GM23248 (cell line): ENCODE measurements around the gene GPR132. TPM values are rescaled to one million over a fixed set of nuclear protein-coding genes. Genes with fewer than 3 reads are reported as not detected.
"Not testable (repeated sequence)": the region's sequence is repeated elsewhere in the genome, so short reads cannot be mapped to it uniquely, and the experiment has no call there.

Experiments used
- DNase-seq: peaks from one replicate; pipeline ENCODE4 v3.0.0-alpha.2; 2015
- H2AFZ ChIP-seq: fragments of 200-600 bp; sonication (generic); 2 replicates; pipeline ENCODE4 v1.6.1; 2016; ENCODE audit warnings: antibody characterized with exemption
- H3F3A ChIP-seq: fragments of 200-600 bp; sonication (generic); 2 replicates; pipeline ENCODE4 v1.6.1; 2016; ENCODE audit warnings: mild to moderate bottlenecking, antibody characterized with exemption, mixed run types; ENCODE audit not compliant: insufficient read depth
- H3K27ac ChIP-seq: fragments of 200-600 bp; sonication (generic); 2 replicates; pipeline ENCODE4 v1.5.1; 2016; ENCODE audit warnings: mild to moderate bottlenecking
- H3K27me3 ChIP-seq: fragments of 200-600 bp; sonication (generic); replicated peaks from 2 replicates; pipeline ENCODE4 v1.6.1; 2016; ENCODE audit warnings: mild to moderate bottlenecking; ENCODE audit not compliant: insufficient read depth
- H3K36me3 ChIP-seq: fragments of 200-600 bp; sonication (generic); 2 replicates; pipeline ENCODE4 v1.6.1; 2016; ENCODE audit warnings: low read depth, mild to moderate bottlenecking
- H3K4me1 ChIP-seq: fragments of 200-600 bp; sonication (generic); 2 replicates; pipeline ENCODE4 v1.6.1; 2016; ENCODE audit warnings: mild to moderate bottlenecking; ENCODE audit not compliant: insufficient read depth
- H3K4me2 ChIP-seq: fragments of 200-600 bp; sonication (generic); one replicate; pipeline ENCODE4 v1.6.1; 2016; ENCODE audit warnings: mild to moderate bottlenecking; ENCODE audit not compliant: unreplicated experiment
- H3K4me3 ChIP-seq: fragments of 200-600 bp; sonication (generic); 2 replicates; pipeline ENCODE4 v1.5.1; 2016; ENCODE audit warnings: mild to moderate bottlenecking
- H3K79me2 ChIP-seq: fragments of 200-600 bp; sonication (generic); 2 replicates; pipeline ENCODE4 v1.6.1; 2016; ENCODE audit warnings: mild to moderate bottlenecking; ENCODE audit not compliant: insufficient read depth
- H3K9ac ChIP-seq: fragments of 200-600 bp; sonication (generic); 2 replicates; pipeline ENCODE4 v1.6.1; 2016; ENCODE audit warnings: mild to moderate bottlenecking
- H3K9me2 ChIP-seq: fragments of 200-600 bp; sonication (generic); 2 replicates; pipeline ENCODE4 v1.6.1; 2016; ENCODE audit warnings: mixed run types, mild to moderate bottlenecking, moderate library complexity; ENCODE audit not compliant: insufficient read depth
- H3K9me3 ChIP-seq: fragments of 200-600 bp; sonication (generic); one replicate; pipeline ENCODE4 v1.6.1; 2017; ENCODE audit warnings: low read depth
- H4K20me1 ChIP-seq: fragments of 200-600 bp; sonication (generic); 2 replicates; pipeline ENCODE4 v1.6.0; 2016; ENCODE audit not compliant: insufficient read depth
- EZH2 ChIP-seq: fragments of 200-600 bp; sonication (generic); IDR thresholded peaks from 2 replicates; pipeline ENCODE4 v1.6.1; 2018; ENCODE audit warnings: antibody characterized with exemption, mild to moderate bottlenecking; ENCODE audit not compliant: insufficient read depth, poor library complexity, severe bottlenecking
- EZH2phosphoT487 ChIP-seq: fragments of 200-600 bp; sonication (generic); IDR thresholded peaks from 2 replicates; pipeline ENCODE4 v1.6.1; 2018; ENCODE audit warnings: antibody characterized with exemption, moderate library complexity, mild to moderate bottlenecking, low read depth; ENCODE audit not compliant: insufficient read depth
- WGBS, 2 experiments: methylation state at CpG; one replicate each; pipeline ENCODE4 v1.1.6; 2015 to 2017; ENCODE audit warnings: low lambda C conversion rate in 2 of 2, low coverage in 1 of 2; ENCODE audit errors: missing lambda C conversion rate in 2 of 2; 5-methylcytosine and 5-hydroxymethylcytosine counted together
- in situ Hi-C: fragments of 300-500 bp; cut with MboI; formaldehyde crosslinking; loops from 2 replicates; pipeline ENCODE4 v1.15.0; 2020
- polyA plus RNA-seq: library from polyadenylated mRNA; unstranded; fragments of >200 nt; fragmentation: Nextera tagmentation; extraction: Ambion mirVana; gene quantifications from 2 replicates; pipeline ENCODE4 v1.2.1, GENCODE V29; 2016
- total RNA-seq: library from RNA; depleted of rRNA; stranded (reverse); fragments of >200 nt; shearing (Covaris generic); gene quantifications from 2 replicates; pipeline ENCODE4 v1.2.3, GENCODE V29; 2014

Gene GPR132
- total and polyA plus RNA-seq, 2 experiments from 2014 or later: not detected

- H3K4me3 ChIP-seq: no peak overlapping the region
- DNase-seq: peak; percentile 55
- no peaks in the 10 kb centered on the region for H3K9me2 ChIP-seq
- H2AFZ ChIP-seq: peak overlapping the region; percentile 66
- in situ Hi-C loops: loop anchor here (10.0 kb wide), 1 partner anchor 137 kb away; no protein-coding TSS in a partner anchor
- H3F3A ChIP-seq: no peaks in the 10 kb centered on the region
- H3K4me1 ChIP-seq: no peaks in the 10 kb centered on the region
- no peaks in the 10 kb centered on the region for H3K36me3 ChIP-seq
- no peak overlapping the region for H3K4me2 ChIP-seq
- no peaks in the 10 kb centered on the region for H3K79me2 ChIP-seq
- no peak overlapping the region for H3K27ac ChIP-seq
- 27 to 34% methylated on average over 25 to 28 of the region's 28 CpGs for WGBS, 2 experiments
- H3K27me3 ChIP-seq: no peaks in the 10 kb centered on the region
- no peaks in the 10 kb centered on the region for H4K20me1 ChIP-seq
- no peak overlapping the region for H3K9ac ChIP-seq
- no peaks in the 10 kb centered on the region for H3K9me3 ChIP-seq
- TF ChIP-seq EZH2phosphoT487 (no peak), EZH2 (no peak)
Observed at GRCh38 chr14:105041841-105042765, 23.1 kb downstream of the GPR132 start.

GRCh38 chr14:105039458-105040205 is 25.6 kb downstream of the GPR132 start:
- H3K4me3 ChIP-seq: no peak overlapping the region
- TF ChIP-seq EZH2phosphoT487 (no peak), EZH2 (no peak)
- H3K27me3 ChIP-seq: no peaks in the 10 kb centered on the region
- no peaks in the 10 kb centered on the region for H4K20me1 ChIP-seq
- no peak overlapping the region for H3K4me2 ChIP-seq
- H3K9ac ChIP-seq: no peak overlapping the region
- no peak for DNase-seq
- no peaks in the 10 kb centered on the region for H3K4me1 ChIP-seq
- no peaks in the 10 kb centered on the region for H3K36me3 ChIP-seq
- in situ Hi-C loops: loop anchor here (10.0 kb wide), 1 partner anchor 135 kb away; no protein-coding TSS in a partner anchor
- 79 to 81% methylated on average over 14 of the region's 14 CpGs for WGBS, 2 experiments
- no peak overlapping the region for H3K27ac ChIP-seq
- H3F3A ChIP-seq: no peaks in the 10 kb centered on the region
- H3K9me3 ChIP-seq: no peaks in the 10 kb centered on the region
- H2AFZ ChIP-seq: no peak overlapping the region
- no peaks in the 10 kb centered on the region for H3K79me2 ChIP-seq
- no peaks in the 10 kb centered on the region for H3K9me2 ChIP-seq

- H3K36me3 ChIP-seq, in situ Hi-C loops, H2AFZ ChIP-seq, H3K9ac ChIP-seq, H3K4me1 ChIP-seq, DNase-seq, H3F3A ChIP-seq, H3K9me2 ChIP-seq, H3K9me3 ChIP-seq, H3K79me2 ChIP-seq, H4K20me1 ChIP-seq, H3K4me2 ChIP-seq, H3K27me3 ChIP-seq, H3K4me3 ChIP-seq, H3K27ac ChIP-seq: not testable (repeated sequence)
- 95 to 97% methylated on average over 2 of the region's 2 CpGs for WGBS, 2 experiments
Observed at GRCh38 chr14:105035616-105036015, 29.6 kb downstream of the GPR132 start.

- Histone ChIP-seq H3K4me1 (0 out of 2 replicates have a peak, but pooled peaks cover 4% of the 10 kb centered on the region), H3K4me2 (no peak overlapping the region), H3K4me3 (no peak overlapping the region), H3K9me3 (no peaks in the 10 kb centered on the region), H3F3A (peaks cover 6% of the 10 kb centered on the region; the same call in 1 of the 2 replicates), H3K9me2 (no peaks in the 10 kb centered on the region), H3K79me2 (no peaks in the 10 kb centered on the region), H3K9ac (no peak overlapping the region), H2AFZ (no peak overlapping the region), H3K27me3 (no peaks in the 10 kb centered on the region), H4K20me1 (no peaks in the 10 kb centered on the region), H3K36me3 (no peaks in the 10 kb centered on the region), H3K27ac (no peak overlapping the region)
- no peak for TF ChIP-seq EZH2phosphoT487
- no peak for TF ChIP-seq EZH2
- in situ Hi-C loops: no loop called here
- WGBS, 2 experiments: 85 to 87% methylated on average over 17 of the region's 17 CpGs
- no peak for DNase-seq
Observed at GRCh38 chr14:105034315-105035039, 30.8 kb downstream of the GPR132 start.

- H3K9me2 ChIP-seq, H3K9me3 ChIP-seq, H4K20me1 ChIP-seq, H3K27me3 ChIP-seq, H3K79me2 ChIP-seq, H3K27ac ChIP-seq, in situ Hi-C loops, H3K4me1 ChIP-seq, H3K36me3 ChIP-seq: not testable (repeated sequence)
- H3F3A ChIP-seq: peaks cover 10% of the 10 kb centered on the region
- 2% methylated on average over 21 to 44 of the region's 45 CpGs for WGBS, 2 experiments
- peak overlapping the region; percentile 59 for H3K4me2 ChIP-seq
- peak overlapping the region; percentile 94 for H2AFZ ChIP-seq
- peak overlapping the region; percentile 71 for H3K4me3 ChIP-seq
- DNase-seq: peak; percentile 34
- H3K9ac ChIP-seq: peak overlapping the region; percentile 74
Observed at GRCh38 chr14:105033412-105033900, 31.8 kb downstream of the GPR132 start.

GRCh38 chr14:105032451-105032901 is 32.8 kb downstream of the GPR132 start:
- WGBS, 2 experiments: 87 to 90% methylated on average over 5 of the region's 5 CpGs
- H3K27me3 ChIP-seq, in situ Hi-C loops, H3K36me3 ChIP-seq, H3K9ac ChIP-seq, H3K9me3 ChIP-seq, H2AFZ ChIP-seq, DNase-seq, H4K20me1 ChIP-seq, H3K79me2 ChIP-seq, H3K4me2 ChIP-seq, H3K27ac ChIP-seq, H3K9me2 ChIP-seq, H3K4me3 ChIP-seq: not testable (repeated sequence)
- Histone ChIP-seq H3F3A (peaks cover 20% of the 10 kb centered on the region), H3K4me1 (peaks cover 15% of the 10 kb centered on the region)
